ENCODE measurements around the gene ARGLU1.

ARGLU1 gene

GRCh38 chr13:106522112-106522705, 45.7 kb downstream of the ARGLU1 start:
- no peak overlapping the region for H3K9ac ChIP-seq (ENCODE audit: low read depth, low read length)
- H3K9me3 ChIP-seq (ENCODE audit: insufficient read depth, low read depth, low read length) = no peaks in the 10 kb centered on the region
- no peak overlapping the region for H3K4me3 ChIP-seq (ENCODE audit: low read length)
- H3K27me3 ChIP-seq (ENCODE audit: insufficient read depth, low read length) = no peaks in the 10 kb centered on the region
- peaks cover 67% of the 10 kb centered on the region for H3K4me1 ChIP-seq (ENCODE audit: insufficient read depth, low read length)
- WGBS = 91% methylated on average over 5 of the region's 5 CpGs
- H3K27ac ChIP-seq (ENCODE audit: low read depth, low read length) = no peak overlapping the region
- H3K36me3 ChIP-seq (ENCODE audit: insufficient read depth, low read length) = no peaks in the 10 kb centered on the region; the same call in 1 of the 2 replicates

- no peak overlapping the region for H3K9ac ChIP-seq (ENCODE audit: low read depth, low read length)
- WGBS = 72% methylated on average over 5 of the region's 5 CpGs
- H3K4me1 ChIP-seq (ENCODE audit: insufficient read depth, low read length) = peaks cover 57% of the 10 kb centered on the region
- H3K9me3 ChIP-seq (ENCODE audit: insufficient read depth, low read depth, low read length) = no peaks in the 10 kb centered on the region
- no peak overlapping the region for H3K27ac ChIP-seq (ENCODE audit: low read depth, low read length)
- H3K4me3 ChIP-seq (ENCODE audit: low read length) = no peak overlapping the region
- H3K27me3 ChIP-seq (ENCODE audit: insufficient read depth, low read length) = no peaks in the 10 kb centered on the region
- H3K36me3 ChIP-seq (ENCODE audit: insufficient read depth, low read length) = no peaks in the 10 kb centered on the region; the same call in 1 of the 2 replicates
These were observed 46.7 kb downstream of the ARGLU1 start for GRCh38 chr13:106521095-106521799.

GRCh38 chr13:106520251-106521054, 47.5 kb downstream of the ARGLU1 start:
- H3K9me3 ChIP-seq (ENCODE audit: insufficient read depth, low read depth, low read length) = no peaks in the 10 kb centered on the region
- WGBS = 78% methylated on average over 11 of the region's 12 CpGs
- H3K36me3 ChIP-seq (ENCODE audit: insufficient read depth, low read length) = no peaks in the 10 kb centered on the region; the same call in 1 of the 2 replicates
- no peak overlapping the region for H3K4me3 ChIP-seq (ENCODE audit: low read length)
- peaks cover 52% of the 10 kb centered on the region for H3K4me1 ChIP-seq (ENCODE audit: insufficient read depth, low read length)
- no peak overlapping the region for H3K9ac ChIP-seq (ENCODE audit: low read depth, low read length)
- no peak overlapping the region for H3K27ac ChIP-seq (ENCODE audit: low read depth, low read length)
- H3K27me3 ChIP-seq (ENCODE audit: insufficient read depth, low read length) = no peaks in the 10 kb centered on the region

GRCh38 chr13:106518512-106518911, 49.4 kb downstream of the ARGLU1 start:
- WGBS = 94% methylated on average over 11 of the region's 11 CpGs
- no peak overlapping the region for H3K9ac ChIP-seq (ENCODE audit: low read depth, low read length)
- H3K27ac ChIP-seq (ENCODE audit: low read depth, low read length) = no peak overlapping the region
- H3K27me3 ChIP-seq (ENCODE audit: insufficient read depth, low read length) = no peaks in the 10 kb centered on the region
- H3K4me3 ChIP-seq (ENCODE audit: low read length) = no peak overlapping the region
- no peaks in the 10 kb centered on the region; the same call in 1 of the 2 replicates for H3K36me3 ChIP-seq (ENCODE audit: insufficient read depth, low read length)
- H3K9me3 ChIP-seq (ENCODE audit: insufficient read depth, low read depth, low read length) = no peaks in the 10 kb centered on the region
- peaks cover 64% of the 10 kb centered on the region for H3K4me1 ChIP-seq (ENCODE audit: insufficient read depth, low read length)

- Histone ChIP-seq H3K27ac (ENCODE audit: low read depth, low read length) (no peak overlapping the region), H3K4me3 (ENCODE audit: low read length) (no peak overlapping the region), H3K9me3 (ENCODE audit: insufficient read depth, low read depth, low read length) (no peaks in the 10 kb centered on the region), H3K9ac (ENCODE audit: low read depth, low read length) (no peak overlapping the region), H3K4me1 (ENCODE audit: insufficient read depth, low read length) (peaks cover 63% of the 10 kb centered on the region), H3K36me3 (ENCODE audit: insufficient read depth, low read length) (no peaks in the 10 kb centered on the region; the same call in 1 of the 2 replicates), H3K27me3 (ENCODE audit: insufficient read depth, low read length) (no peaks in the 10 kb centered on the region)
- WGBS = 95% methylated on average over 2 of the region's 4 CpGs
These were observed 50.7 kb downstream of the ARGLU1 start for GRCh38 chr13:106517109-106517847.

GRCh38 chr13:106515635-106516254, 52.2 kb downstream of the ARGLU1 start:
- 78% methylated on average over 5 of the region's 5 CpGs for WGBS
- Histone ChIP-seq H3K9me3 (ENCODE audit: insufficient read depth, low read depth, low read length) (no peaks in the 10 kb centered on the region), H3K27me3 (ENCODE audit: insufficient read depth, low read length) (no peaks in the 10 kb centered on the region), H3K27ac (ENCODE audit: low read depth, low read length) (no peak overlapping the region), H3K36me3 (ENCODE audit: insufficient read depth, low read length) (peaks cover 8% of the 10 kb centered on the region; the same call in 1 of the 2 replicates), H3K9ac (ENCODE audit: low read depth, low read length) (no peak overlapping the region), H3K4me1 (ENCODE audit: insufficient read depth, low read length) (peaks cover 47% of the 10 kb centered on the region), H3K4me3 (ENCODE audit: low read length) (no peak overlapping the region)

- 74% methylated on average over 15 of the region's 15 CpGs for WGBS
- Histone ChIP-seq H3K9ac (ENCODE audit: low read depth, low read length) (no peak overlapping the region), H3K36me3 (ENCODE audit: insufficient read depth, low read length) (peaks cover 13% of the 10 kb centered on the region; the same call in 1 of the 2 replicates), H3K4me3 (ENCODE audit: low read length) (no peak overlapping the region), H3K9me3 (ENCODE audit: insufficient read depth, low read depth, low read length) (no peaks in the 10 kb centered on the region), H3K4me1 (ENCODE audit: insufficient read depth, low read length) (peaks cover 41% of the 10 kb centered on the region), H3K27me3 (ENCODE audit: insufficient read depth, low read length) (no peaks in the 10 kb centered on the region), H3K27ac (ENCODE audit: low read depth, low read length) (no peak overlapping the region)
These were observed 52.9 kb downstream of the ARGLU1 start for GRCh38 chr13:106514928-106515634.

- Histone ChIP-seq H3K9me3 (ENCODE audit: insufficient read depth, low read depth, low read length) (no peaks in the 10 kb centered on the region), H3K9ac (ENCODE audit: low read depth, low read length) (peak overlapping the region; percentile 6; the same call in 1 of the 2 replicates), H3K4me3 (ENCODE audit: low read length) (no peak overlapping the region), H3K4me1 (ENCODE audit: insufficient read depth, low read length) (peaks cover 44% of the 10 kb centered on the region), H3K27me3 (ENCODE audit: insufficient read depth, low read length) (no peaks in the 10 kb centered on the region), H3K27ac (ENCODE audit: low read depth, low read length) (peak overlapping the region; percentile 22; the same call in 1 of the 2 replicates), H3K36me3 (ENCODE audit: insufficient read depth, low read length) (peaks cover 28% of the 10 kb centered on the region; the same call in 1 of the 2 replicates)
- 44% methylated on average over 7 of the region's 8 CpGs for WGBS
These were observed 54.6 kb downstream of the ARGLU1 start for GRCh38 chr13:106513025-106513983.

- no peaks in the 10 kb centered on the region for H3K9me3 ChIP-seq (ENCODE audit: insufficient read depth, low read depth, low read length)
- 76% methylated on average over 11 of the region's 11 CpGs for WGBS
- H3K36me3 ChIP-seq (ENCODE audit: insufficient read depth, low read length) = peaks cover 54% of the 10 kb centered on the region; the same call in 1 of the 2 replicates
- H3K27me3 ChIP-seq (ENCODE audit: insufficient read depth, low read length) = no peaks in the 10 kb centered on the region
- peak overlapping the region; percentile 17; the same call in 1 of the 2 replicates for H3K27ac ChIP-seq (ENCODE audit: low read depth, low read length)
- peaks cover 21% of the 10 kb centered on the region for H3K4me1 ChIP-seq (ENCODE audit: insufficient read depth, low read length)
- peak overlapping the region; percentile 10; the same call in 1 of the 2 replicates for H3K9ac ChIP-seq (ENCODE audit: low read depth, low read length)
- no peak overlapping the region for H3K4me3 ChIP-seq (ENCODE audit: low read length)
These were observed 60.2 kb downstream of the ARGLU1 start for GRCh38 chr13:106507560-106508274.

Data from HUES64 (cell line).